Body of pancreas (tissue), 4 donors: ENCODE data around the gene STK17A. TPM values are rescaled to one million over a fixed set of nuclear protein-coding genes. Genes with fewer than 3 reads are reported as not detected.

Experiments used
- ATAC-seq: fragments of 150-250 bp; one replicate; pipeline ENCODE4 v1.9.1; 2016
- DNase-seq, 4 donors: peaks; one replicate each; pipeline ENCODE4 v3.0.0-alpha.2; 2019
- H3K27ac ChIP-seq, 4 donors: fragments of 200-600 bp; sonication (generic); 1 replicate in 3 of 4; 2 replicates in 1 of 4; pipeline versions ENCODE4 v1.5.1 to v1.6.1; 2016 to 2019; ENCODE audit warnings: mild to moderate bottlenecking in 1 of 4, mixed read lengths in 1 of 4, moderate library complexity in 1 of 4
- H3K27me3 ChIP-seq, 2 donors: fragments of 200-600 bp; sonication (generic); one replicate each; pipeline ENCODE4 v1.6.0; 2016; ENCODE audit warnings: mild to moderate bottlenecking in 1 of 2
- H3K36me3 ChIP-seq, 2 donors: fragments of 200-600 bp; sonication (generic); replicated peaks in 1 of 2; 2 replicates each; pipeline ENCODE4 v1.5.1; 2016; ENCODE audit warnings: low read depth in 2 of 2; ENCODE audit not compliant: insufficient read depth in 1 of 2
- H3K4me1 ChIP-seq: fragments of 200-600 bp; sonication (generic); one replicate; pipeline ENCODE4 v1.6.0; 2016
- H3K4me3 ChIP-seq, 2 donors: fragments of 200-600 bp; sonication (generic); 1 replicate in 1 of 2; 2 replicates in 1 of 2; pipeline ENCODE4 v1.5.1; 2016 to 2019
- H3K9me3 ChIP-seq, 3 donors: fragments of 200-600 bp; sonication (generic); 1 replicate in 2 of 3; 2 replicates in 1 of 3; pipeline ENCODE4 v1.5.1; 2016
- POLR2A ChIP-seq, 3 donors: fragments of 450-650 bp; IDR thresholded peaks; one replicate each; pipeline ENCODE4 v1.6.1; 2016; ENCODE audit warnings: antibody characterized with exemption in 3 of 3, mild to moderate bottlenecking in 2 of 3
- WGBS, 2 donors: methylation state at CpG; one replicate each; pipeline ENCODE4 v1.1.5; 2017; 5-methylcytosine and 5-hydroxymethylcytosine counted together
- intact Hi-C: fragments of 100-400 bp; cut with DNase I; formaldehyde crosslinking; loops from one replicate; pipeline ENCODE4 v1.15.1; 2023
- total RNA-seq, 2 donors: library from RNA; depleted of rRNA; stranded (reverse); fragments of >200 nt; gene quantifications; one replicate each; pipeline ENCODE4 v1.1.0, GENCODE V29; 2016
- TF ChIP-seq, protein P1 (sequence below), 7 experiments: fragments of 450-650 bp in 4 of 7; fragments of 200-600 bp in 3 of 7; sonication (generic) in 3 of 7; IDR thresholded peaks; one replicate each; pipeline ENCODE4 v1.5.1; 2016 to 2019; ENCODE audit warnings: antibody characterized with exemption in 7 of 7

Gene STK17A
- total RNA-seq, 2 donors from 2014 or later = 8.6 to 18.7 TPM

GRCh38 chr7:43562383-43562782, 20.5 kb upstream of the STK17A start:
- no peak overlapping the region for H3K27ac ChIP-seq
- DNase-seq = no peak
- H3K9me3 ChIP-seq = no peaks in the 10 kb centered on the region
- TF ChIP-seq, protein P1, sequence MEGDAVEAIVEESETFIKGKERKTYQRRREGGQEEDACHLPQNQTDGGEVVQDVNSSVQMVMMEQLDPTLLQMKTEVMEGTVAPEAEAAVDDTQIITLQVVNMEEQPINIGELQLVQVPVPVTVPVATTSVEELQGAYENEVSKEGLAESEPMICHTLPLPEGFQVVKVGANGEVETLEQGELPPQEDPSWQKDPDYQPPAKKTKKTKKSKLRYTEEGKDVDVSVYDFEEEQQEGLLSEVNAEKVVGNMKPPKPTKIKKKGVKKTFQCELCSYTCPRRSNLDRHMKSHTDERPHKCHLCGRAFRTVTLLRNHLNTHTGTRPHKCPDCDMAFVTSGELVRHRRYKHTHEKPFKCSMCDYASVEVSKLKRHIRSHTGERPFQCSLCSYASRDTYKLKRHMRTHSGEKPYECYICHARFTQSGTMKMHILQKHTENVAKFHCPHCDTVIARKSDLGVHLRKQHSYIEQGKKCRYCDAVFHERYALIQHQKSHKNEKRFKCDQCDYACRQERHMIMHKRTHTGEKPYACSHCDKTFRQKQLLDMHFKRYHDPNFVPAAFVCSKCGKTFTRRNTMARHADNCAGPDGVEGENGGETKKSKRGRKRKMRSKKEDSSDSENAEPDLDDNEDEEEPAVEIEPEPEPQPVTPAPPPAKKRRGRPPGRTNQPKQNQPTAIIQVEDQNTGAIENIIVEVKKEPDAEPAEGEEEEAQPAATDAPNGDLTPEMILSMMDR (IDR thresholded peaks at IDR 0.05) = no peak
- no peak for TF ChIP-seq POLR2A (IDR thresholded peaks at IDR 0.05)
- WGBS, 2 donors = 86 to 88% methylated on average over 3 of the region's 3 CpGs
- no peak for ATAC-seq
- no peak overlapping the region for H3K4me3 ChIP-seq
- intact Hi-C loops = no loop called here
- no peaks in the 10 kb centered on the region for H3K36me3 ChIP-seq
- no peaks in the 10 kb centered on the region for H3K27me3 ChIP-seq
- H3K4me1 ChIP-seq = no peaks in the 10 kb centered on the region

- no peak for DNase-seq
These were observed 17.1 kb upstream of the STK17A start for GRCh38 chr7:43565786-43566185.

GRCh38 chr7:43568529-43568928, 14.4 kb upstream of the STK17A start:
- DNase-seq (no peak), ATAC-seq (no peak)
- WGBS, 2 donors = 64 to 70% methylated on average over 6 of the region's 6 CpGs
- Histone ChIP-seq H3K36me3 (no peaks in the 10 kb centered on the region), H3K27me3 (no peaks in the 10 kb centered on the region), H3K9me3 (no peaks in the 10 kb centered on the region), H3K4me1 (peaks cover 4% of the 10 kb centered on the region), H3K27ac (no peak overlapping the region), H3K4me3 (no peak overlapping the region)
- TF ChIP-seq, protein P1 (IDR thresholded peaks at IDR 0.05) = no peak
- TF ChIP-seq POLR2A (IDR thresholded peaks at IDR 0.05) = no peak
- intact Hi-C loops = no loop called here

More at GRCh38 chr7:43565786-43566185, 17.1 kb upstream of the STK17A start:
- no peak for ATAC-seq
- WGBS, 2 donors = 65 to 69% methylated on average over 6 of the region's 6 CpGs
- intact Hi-C loops = no loop called here
- Histone ChIP-seq H3K27ac (no peak overlapping the region), H3K36me3 (no peaks in the 10 kb centered on the region), H3K4me1 (peaks cover 4% of the 10 kb centered on the region), H3K27me3 (no peaks in the 10 kb centered on the region), H3K9me3 (no peaks in the 10 kb centered on the region), H3K4me3 (no peak overlapping the region)
- TF ChIP-seq, protein P1 (IDR thresholded peaks at IDR 0.05) = no peak
- TF ChIP-seq POLR2A (IDR thresholded peaks at IDR 0.05) = no peak

GRCh38 chr7:43569424-43569823, 13.5 kb upstream of the STK17A start:
- ATAC-seq = no peak
- no peaks in the 10 kb centered on the region for H3K36me3 ChIP-seq
- no peak overlapping the region for H3K27ac ChIP-seq
- intact Hi-C loops = no loop called here
- WGBS, 2 donors = 78 to 83% methylated on average over 4 of the region's 4 CpGs
- peaks cover 4% of the 10 kb centered on the region for H3K4me1 ChIP-seq
- DNase-seq = no peak
- H3K27me3 ChIP-seq = no peaks in the 10 kb centered on the region
- no peak for TF ChIP-seq POLR2A (IDR thresholded peaks at IDR 0.05)
- TF ChIP-seq, protein P1 (IDR thresholded peaks at IDR 0.05) = no peak
- H3K9me3 ChIP-seq = no peaks in the 10 kb centered on the region
- H3K4me3 ChIP-seq = no peak overlapping the region

GRCh38 chr7:43570688-43571365, 12.1 kb upstream of the STK17A start:
- no peak overlapping the region for H3K4me3 ChIP-seq
- no peak for ATAC-seq
- no peaks in the 10 kb centered on the region for H3K36me3 ChIP-seq
- no peak for DNase-seq
- TF ChIP-seq, protein P1 (IDR thresholded peaks at IDR 0.05) = no peak
- TF ChIP-seq POLR2A (IDR thresholded peaks at IDR 0.05) = no peak
- intact Hi-C loops = loop anchor here (10.0 kb wide), 1 partner anchor 274 kb away; no protein-coding TSS in a partner anchor
- H3K4me1 ChIP-seq = peaks cover 4% of the 10 kb centered on the region
- H3K27ac ChIP-seq = no peak overlapping the region
- no peaks in the 10 kb centered on the region for H3K27me3 ChIP-seq
- no peaks in the 10 kb centered on the region for H3K9me3 ChIP-seq
- 84 to 87% methylated on average over 4 of the region's 4 CpGs for WGBS, 2 donors
